VCaP (cell line): Measurements from ENCODE around the gene RCSD1.

Source experiments
- H3K27ac ChIP-seq: fragments of 450-650 bp; 2 replicates; pipeline ENCODE4 v1.5.1; 2017
- CTCF ChIP-seq: fragments of 450-650 bp; conservative IDR thresholded peaks from 2 replicates; pipeline ENCODE4 v1.5.1; 2017; ENCODE audit warnings: mild to moderate bottlenecking, moderate library complexity

The RCSD1 gene

GRCh38 chr1:167644551-167644950 lies 14.5 kb downstream of the RCSD1 start:
- TF ChIP-seq CTCF = no peak

GRCh38 chr1:167645140-167645541 lies 15.1 kb downstream of the RCSD1 start:
- no peak for TF ChIP-seq CTCF
- H3K27ac ChIP-seq = peak overlapping the region; percentile 48

More at GRCh38 chr1:167644551-167644950, 14.5 kb downstream of the RCSD1 start:
- peak overlapping the region; percentile 25; the same call in 1 of the 2 replicates for H3K27ac ChIP-seq

- TF ChIP-seq CTCF = no peak
- H3K27ac ChIP-seq = peak overlapping the region; percentile 48
Observed at GRCh38 chr1:167645625-167646414, 15.8 kb downstream of the RCSD1 start.

- TF ChIP-seq CTCF = no peak
- no peak overlapping the region for H3K27ac ChIP-seq
Observed at GRCh38 chr1:167648252-167648849, 18.3 kb downstream of the RCSD1 start.

GRCh38 chr1:167648978-167649744 lies 19.1 kb downstream of the RCSD1 start:
- no peak for TF ChIP-seq CTCF

GRCh38 chr1:167650269-167651160 lies 20.5 kb downstream of the RCSD1 start:
- TF ChIP-seq CTCF = no peak
- H3K27ac ChIP-seq = no peak overlapping the region

More at GRCh38 chr1:167648978-167649744, 19.1 kb downstream of the RCSD1 start:
- no peak overlapping the region for H3K27ac ChIP-seq
